HEK293T (cell line): ENCODE data around the gene SLC39A5.

Source experiments
- BHLHE40 ChIP-seq: fragments of 450-650 bp; IDR thresholded peaks from 2 replicates; pipeline ENCODE4 v1.6.1; 2016; ENCODE audit warnings: mild to moderate bottlenecking, moderate library complexity, borderline replicate concordance
- CTBP1 ChIP-seq: fragments of 450-650 bp; IDR thresholded peaks from 2 replicates; pipeline ENCODE4 v1.6.1; 2016; ENCODE audit warnings: borderline replicate concordance
- ELF4 ChIP-seq: fragments of 450-650 bp; IDR thresholded peaks from 2 replicates; pipeline ENCODE4 v1.6.1; 2017; ENCODE audit warnings: antibody characterized with exemption
- FOXM1 ChIP-seq: fragments of 450-650 bp; IDR thresholded peaks from 2 replicates; pipeline ENCODE4 v1.6.1; 2017; ENCODE audit warnings: mild to moderate bottlenecking, borderline replicate concordance
- LEF1 ChIP-seq: fragments of 450-650 bp; IDR thresholded peaks from 2 replicates; pipeline ENCODE4 v1.6.1; 2017; ENCODE audit warnings: mild to moderate bottlenecking, borderline replicate concordance
- PKNOX1 ChIP-seq: fragments of 450-650 bp; IDR thresholded peaks from 2 replicates; pipeline ENCODE4 v1.6.1; 2016
- SP1 ChIP-seq: fragments of 450-650 bp; IDR thresholded peaks from 2 replicates; pipeline ENCODE4 v1.6.1; 2017
- SUZ12 ChIP-seq: fragments of 450-650 bp; IDR thresholded peaks from 2 replicates; pipeline ENCODE4 v1.6.1; 2016; ENCODE audit warnings: mild to moderate bottlenecking
- TARDBP ChIP-seq: fragments of 450-650 bp; IDR thresholded peaks from 2 replicates; pipeline ENCODE4 v1.6.1; 2016
- ZNF384 ChIP-seq: fragments of 450-650 bp; IDR thresholded peaks from 2 replicates; pipeline ENCODE4 v1.6.1; 2016

DNA sequence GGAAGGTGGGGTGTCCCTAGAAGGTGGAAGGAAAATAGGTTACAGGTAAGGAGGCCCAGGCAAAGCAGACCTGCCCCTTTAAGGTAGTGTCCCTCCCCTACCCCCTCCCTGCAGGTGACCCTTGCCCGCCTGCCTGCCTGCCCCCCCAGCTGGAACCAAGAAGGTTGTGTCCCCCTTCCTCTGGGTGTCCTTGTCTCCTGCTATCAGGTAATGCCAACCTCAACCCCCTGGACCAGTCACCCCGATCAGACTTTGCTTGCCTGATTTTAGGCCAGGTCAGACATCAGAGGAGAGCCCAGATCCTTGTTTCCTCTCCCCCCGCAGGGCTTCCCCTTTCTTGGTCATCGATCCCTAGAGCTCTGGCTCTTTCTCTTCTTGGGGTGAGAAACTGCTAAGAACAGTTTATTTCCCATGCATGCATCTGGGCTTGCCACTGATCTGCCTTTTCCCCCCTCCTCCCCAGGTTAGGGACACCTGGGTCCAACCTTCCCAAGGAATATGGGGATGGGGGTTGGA, at the start of gene SLC39A5:
- TF ChIP-seq SP1 = no peak
- no peak for TF ChIP-seq LEF1
- TF ChIP-seq PKNOX1 = no peak
- TF ChIP-seq SUZ12 = no peak
- TF ChIP-seq ZNF384 = no peak
- TF ChIP-seq ELF4 = no peak
- TF ChIP-seq BHLHE40 = no peak
- no peak for TF ChIP-seq CTBP1
- TF ChIP-seq FOXM1 = no peak
- no peak for TF ChIP-seq TARDBP
